HCT116 (cell line): ENCODE measurements around the gene HMGN5. TPM values are rescaled to one million over a fixed set of nuclear protein-coding genes. Genes with fewer than 3 reads are reported as not detected.

Experiments
- ATAC-seq: fragments of 200-7000 bp; cut with Tn5 transposase; 2 replicates; pipeline ENCODE4 v1.9.1; 2020; ENCODE audit warnings: mild to moderate bottlenecking, moderate library complexity
- BruUV-seq: library from RNA; stranded (reverse); fragments of 400-500 nt; replicated peaks from 2 replicates; lab custom pipeline; 2021; lab: Mats Ljungman, UMichigan
- CTCF ChIA-PET: fragments of 300-600 bp; sonication (Branson Sonifier 250); formaldehyde crosslinking; loops from one replicate; lab custom pipeline; 2021; ENCODE audit warnings: antibody characterized with exemption; lab: Charles Lee
- POLR2A ChIA-PET: fragments of 300-600, 350-600 bp; sonication (Branson Sonifier 250); formaldehyde crosslinking; loops from one replicate; lab custom pipeline; 2021; ENCODE audit warnings: antibody characterized with exemption; lab: Charles Lee
- RAD21 ChIA-PET, 2 experiments: fragments of 300-600 bp; sonication (Branson Sonifier 250); formaldehyde crosslinking; loops; one replicate each; lab custom pipeline; 2023; ENCODE audit warnings: low total read pairs in 2 of 2; ENCODE audit not compliant: uncharacterized antibody in 2 of 2, unreplicated experiment in 2 of 2, low non-redundant PET in 1 of 2; lab: Charles Lee
- DNase-seq: peaks from one replicate; pipeline ENCODE4 v3.0.0-alpha.2; 2010; ENCODE audit warnings: low read depth, low spot score
- H2AFZ ChIP-seq: fragments of 200-600 bp; shearing (Covaris generic), sonication (generic); 2 replicates; pipeline ENCODE4 v1.6.1; 2017; ENCODE audit warnings: low read depth, mixed run types, mixed read lengths, antibody characterized with exemption, low read length; ENCODE audit not compliant: poor library complexity, severe bottlenecking
- H3K27ac ChIP-seq: 2 replicates; pipeline ENCODE4 v1.5.1; 2012; ENCODE audit warnings: low read depth, low read length
- H3K27me3 ChIP-seq: fragments of 200-600 bp; sonication (generic); 2 replicates; pipeline ENCODE4 v1.6.1; 2016; ENCODE audit warnings: mixed run types, low read length, mixed read lengths; ENCODE audit not compliant: insufficient read depth
- H3K36me3 ChIP-seq, 2 experiments: fragments of 200-500 bp in 1 of 2; fragments of 200-600 bp in 1 of 2; sonication (Bioruptor generic) in 1 of 2; sonication (generic) in 1 of 2; 2 replicates each; pipeline versions ENCODE4 v1.5.1 to v1.6.1; 2014 to 2016; ENCODE audit warnings: low read length in 2 of 2, inconsistent platforms in 1 of 2, mixed read lengths in 1 of 2, mixed run types in 1 of 2; ENCODE audit not compliant: insufficient read depth in 2 of 2, control insufficient read depth in 1 of 2
- H3K4me1 ChIP-seq, 2 experiments: fragments of 200-600 bp in 1 of 2; sonication (generic) in 1 of 2; 2 replicates each; pipeline versions ENCODE4 v1.5.1 to v1.6.1; 2012 to 2017; ENCODE audit warnings: low read length in 2 of 2, inconsistent platforms in 1 of 2, mild to moderate bottlenecking in 1 of 2, mixed read lengths in 1 of 2, mixed run types in 1 of 2, moderate library complexity in 1 of 2; ENCODE audit not compliant: insufficient read depth in 2 of 2, control insufficient read depth in 1 of 2
- H3K4me2 ChIP-seq: fragments of 200-600 bp; sonication (generic); 2 replicates; pipeline ENCODE4 v1.6.1; 2017; ENCODE audit warnings: mixed run types, low read length, mixed read lengths
- H3K4me3 ChIP-seq, 2 experiments: fragments of 200-600 bp in 1 of 2; sonication (generic) in 1 of 2; replicated peaks in 1 of 2; 2 replicates each; pipeline ENCODE4 v1.5.1; 2011 to 2016; ENCODE audit warnings: low read length in 2 of 2, control low read depth in 1 of 2, low read depth in 1 of 2, mild to moderate bottlenecking in 1 of 2, mixed read lengths in 1 of 2, mixed run types in 1 of 2
- H3K79me2 ChIP-seq: fragments of 200-600 bp; sonication (generic); 2 replicates; pipeline ENCODE4 v1.6.1; 2017; ENCODE audit warnings: mild to moderate bottlenecking, mixed run types, low read length, moderate library complexity, mixed read lengths; ENCODE audit not compliant: insufficient read depth
- H3K9ac ChIP-seq: fragments of 200-600 bp; sonication (generic); 2 replicates; pipeline ENCODE4 v1.6.1; 2016; ENCODE audit warnings: low read length, mixed read lengths
- H3K9me2 ChIP-seq: fragments of 200-600 bp; sonication (generic), shearing (Covaris generic); 2 replicates; pipeline ENCODE4 v1.6.1; 2017; ENCODE audit warnings: mixed run types, mild to moderate bottlenecking, moderate library complexity; ENCODE audit not compliant: insufficient read depth
- H3K9me3 ChIP-seq, 2 experiments: fragments of 200-500 bp in 1 of 2; fragments of 200-600 bp in 1 of 2; sonication (Bioruptor generic) in 1 of 2; sonication (generic) in 1 of 2; 2 replicates each; pipeline ENCODE4 v1.6.1; 2014 to 2017; ENCODE audit warnings: low read length in 2 of 2, mixed read lengths in 2 of 2, inconsistent platforms in 1 of 2, low read depth in 1 of 2, mild to moderate bottlenecking in 1 of 2, mixed run types in 1 of 2, moderate library complexity in 1 of 2; ENCODE audit not compliant: control insufficient read depth in 1 of 2, insufficient read depth in 1 of 2
- H4K20me1 ChIP-seq: fragments of 200-600 bp; sonication (generic), shearing (Covaris generic); 2 replicates; pipeline ENCODE4 v1.6.1; 2017; ENCODE audit warnings: mixed run types, mild to moderate bottlenecking, moderate library complexity; ENCODE audit not compliant: insufficient read depth
- CEBPB ChIP-seq: IDR thresholded peaks from 2 replicates; pipeline ENCODE4 v1.6.1; 2012; ENCODE audit warnings: low read depth
- FOSL1 ChIP-seq: IDR thresholded peaks from 2 replicates; pipeline ENCODE4 v1.6.1; 2012; ENCODE audit warnings: low read depth
- MAX ChIP-seq: IDR thresholded peaks from 2 replicates; pipeline ENCODE4 v1.6.1; 2012
- POLR2A ChIP-seq: IDR thresholded peaks from 2 replicates; pipeline ENCODE4 v1.7.0; 2011; ENCODE audit warnings: borderline replicate concordance; ENCODE audit not compliant: insufficient read depth, insufficient read length; ENCODE audit errors: extremely low read depth
- RAD21 ChIP-seq: IDR thresholded peaks from 2 replicates; pipeline ENCODE4 v1.6.1; 2012; ENCODE audit warnings: low read depth, mild to moderate bottlenecking
- SP1 ChIP-seq: IDR thresholded peaks from 2 replicates; pipeline ENCODE4 v1.6.1; 2012; ENCODE audit warnings: low read depth
- ZFX ChIP-seq: fragments of 450-650 bp; IDR thresholded peaks from 2 replicates; pipeline ENCODE4 v1.6.1; 2017
- intact Hi-C: fragments of 100-400 bp; cut with micrococcal nuclease; formaldehyde crosslinking; loops from 2 replicates; pipeline ENCODE4 v1.10.0; 2022
- total RNA-seq: library from RNA; stranded (reverse); gene quantifications from one replicate; pipeline ENCODE4 v1.2.1, GENCODE V29; 2021; ENCODE audit not compliant: unreplicated experiment
- TF ChIP-seq, protein P1 (sequence below): IDR thresholded peaks from 2 replicates; pipeline ENCODE4 v1.6.1; 2012; ENCODE audit warnings: low read depth

Gene HMGN5
- total RNA-seq, 1 experiment from 2014 or later, result 3.0 TPM

- no peak for DNase-seq
- RAD21 ChIA-PET, result no interaction called here
Measured at GRCh38 chrX:81206476-81206875, 4.8 kb upstream of the HMGN5 start.

More at GRCh38 chrX:81206476-81206875, 4.8 kb upstream of the HMGN5 start:
- Histone ChIP-seq H3K4me2 (no peak overlapping the region), H3K4me1 (peaks cover 0 to 2% of the 10 kb centered on the region in 2 experiments; a peak in 3 of 4 replicates), H3K36me3 (no peaks in the 10 kb centered on the region), H3K9me3 (no peaks in the 10 kb centered on the region), H3K27me3 (no peaks in the 10 kb centered on the region), H3K27ac (no peak overlapping the region), H3K4me3 (no peak overlapping the region), H3K9ac (no peak overlapping the region), H4K20me1 (no peaks in the 10 kb centered on the region), H3K9me2 (no peaks in the 10 kb centered on the region), H3K79me2 (no peaks in the 10 kb centered on the region), H2AFZ (no peak overlapping the region)
- ChIA-PET CTCF (interaction anchor here (1.5 kb wide), 1 partner anchor 11 kb away, joined by 4 read pairs; no protein-coding TSS in a partner anchor), POLR2A (no interaction called here)
- intact Hi-C loops, result no loop called here
- TF ChIP-seq, protein P1, sequence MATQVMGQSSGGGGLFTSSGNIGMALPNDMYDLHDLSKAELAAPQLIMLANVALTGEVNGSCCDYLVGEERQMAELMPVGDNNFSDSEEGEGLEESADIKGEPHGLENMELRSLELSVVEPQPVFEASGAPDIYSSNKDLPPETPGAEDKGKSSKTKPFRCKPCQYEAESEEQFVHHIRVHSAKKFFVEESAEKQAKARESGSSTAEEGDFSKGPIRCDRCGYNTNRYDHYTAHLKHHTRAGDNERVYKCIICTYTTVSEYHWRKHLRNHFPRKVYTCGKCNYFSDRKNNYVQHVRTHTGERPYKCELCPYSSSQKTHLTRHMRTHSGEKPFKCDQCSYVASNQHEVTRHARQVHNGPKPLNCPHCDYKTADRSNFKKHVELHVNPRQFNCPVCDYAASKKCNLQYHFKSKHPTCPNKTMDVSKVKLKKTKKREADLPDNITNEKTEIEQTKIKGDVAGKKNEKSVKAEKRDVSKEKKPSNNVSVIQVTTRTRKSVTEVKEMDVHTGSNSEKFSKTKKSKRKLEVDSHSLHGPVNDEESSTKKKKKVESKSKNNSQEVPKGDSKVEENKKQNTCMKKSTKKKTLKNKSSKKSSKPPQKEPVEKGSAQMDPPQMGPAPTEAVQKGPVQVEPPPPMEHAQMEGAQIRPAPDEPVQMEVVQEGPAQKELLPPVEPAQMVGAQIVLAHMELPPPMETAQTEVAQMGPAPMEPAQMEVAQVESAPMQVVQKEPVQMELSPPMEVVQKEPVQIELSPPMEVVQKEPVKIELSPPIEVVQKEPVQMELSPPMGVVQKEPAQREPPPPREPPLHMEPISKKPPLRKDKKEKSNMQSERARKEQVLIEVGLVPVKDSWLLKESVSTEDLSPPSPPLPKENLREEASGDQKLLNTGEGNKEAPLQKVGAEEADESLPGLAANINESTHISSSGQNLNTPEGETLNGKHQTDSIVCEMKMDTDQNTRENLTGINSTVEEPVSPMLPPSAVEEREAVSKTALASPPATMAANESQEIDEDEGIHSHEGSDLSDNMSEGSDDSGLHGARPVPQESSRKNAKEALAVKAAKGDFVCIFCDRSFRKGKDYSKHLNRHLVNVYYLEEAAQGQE, result no peak
- TF ChIP-seq RAD21 (no peak), FOSL1 (no peak), MAX (no peak), POLR2A (no peak), SP1 (no peak), CEBPB (no peak), ZFX (no peak)
- BruUV-seq, result no TSS peak
- no peak for ATAC-seq
